ENCODE measurements around the gene BCKDHB. TPM values are rescaled to one million over a fixed set of nuclear protein-coding genes. Genes with fewer than 3 reads are reported as not detected.

BCKDHB gene
- total RNA-seq, 1 experiment from 2014 or later: 16.4 TPM

GRCh38 chr6:80210618-80211017, 104.1 kb downstream of the BCKDHB start:
- DNase-seq (ENCODE audit: low read depth, low spot score): no peak

GRCh38 chr6:80211286-80211685, 104.8 kb downstream of the BCKDHB start:
- in situ Hi-C loops (cut with HindIII; ENCODE audit: low pct_unique_long_range_greater_than_20kb, low sequenced_read_pairs): no loop called here
- POLR2A ChIA-PET: no interaction called here
- intact Hi-C loops (cut with micrococcal nuclease; ENCODE audit: unreplicated experiment): no loop called here

More at GRCh38 chr6:80210618-80211017, 104.1 kb downstream of the BCKDHB start:
- no peaks in the 10 kb centered on the region for H3K9me3 ChIP-seq (ENCODE audit: control insufficient read depth, insufficient read depth, low read depth, low read length)
- no peak overlapping the region for H3K27ac ChIP-seq (ENCODE audit: low read length)
- intact Hi-C loops (cut with micrococcal nuclease; ENCODE audit: unreplicated experiment): no loop called here
- POLR2A ChIA-PET: no interaction called here
- TF ChIP-seq REST (IDR thresholded peaks at IDR 0.05; ENCODE audit: insufficient read depth in 1 of 2, low read depth in 2 of 2, low read length in 1 of 2): no peak
- TF ChIP-seq CTCF (IDR thresholded peaks at IDR 0.05): no peak
- no peak for TF ChIP-seq SIN3A (IDR thresholded peaks at IDR 0.05; ENCODE audit: borderline replicate concordance, insufficient read depth, low read depth, low read length)
- no peak for TF ChIP-seq TCF7L2 (IDR thresholded peaks at IDR 0.05; ENCODE audit: low read depth, low read length)
- TF ChIP-seq POLR2AphosphoS5 (IDR thresholded peaks at IDR 0.05; ENCODE audit: low read depth, low read length): no peak
- ATAC-seq: no peak
- BruUV-seq (replicated peaks): no TSS peak
- no peaks in the 10 kb centered on the region for H3K4me1 ChIP-seq (ENCODE audit: control insufficient read depth, insufficient read depth, low read length)
- CTCF ChIA-PET: no interaction called here
- no peak overlapping the region for H3K4me3 ChIP-seq (ENCODE audit: low read depth in 2 of 2, low read length in 2 of 2)
- in situ Hi-C loops (cut with HindIII; ENCODE audit: low pct_unique_long_range_greater_than_20kb, low sequenced_read_pairs): no loop called here
- H3K27me3 ChIP-seq (ENCODE audit: control insufficient read depth, insufficient read depth, low read length): no peaks in the 10 kb centered on the region
- no peaks in the 10 kb centered on the region for H3K36me3 ChIP-seq (ENCODE audit: control insufficient read depth, insufficient read depth, low read length)

More at GRCh38 chr6:80211286-80211685, 104.8 kb downstream of the BCKDHB start:
- Histone ChIP-seq H3K4me3 (ENCODE audit: low read depth in 2 of 2, low read length in 2 of 2) (no peak overlapping the region), H3K27me3 (ENCODE audit: control insufficient read depth, insufficient read depth, low read length) (no peaks in the 10 kb centered on the region), H3K36me3 (ENCODE audit: control insufficient read depth, insufficient read depth, low read length) (no peaks in the 10 kb centered on the region), H3K9me3 (ENCODE audit: control insufficient read depth, insufficient read depth, low read depth, low read length) (no peaks in the 10 kb centered on the region), H3K27ac (ENCODE audit: low read length) (no peak overlapping the region), H3K4me1 (ENCODE audit: control insufficient read depth, insufficient read depth, low read length) (no peaks in the 10 kb centered on the region)
- no TSS peak for BruUV-seq (replicated peaks)
- DNase-seq (ENCODE audit: low read depth, low spot score) (no peak), ATAC-seq (no peak)
- CTCF ChIA-PET: no interaction called here
- TF ChIP-seq POLR2AphosphoS5 (IDR thresholded peaks at IDR 0.05; ENCODE audit: low read depth, low read length) (no peak), REST (IDR thresholded peaks at IDR 0.05; ENCODE audit: insufficient read depth in 1 of 2, low read depth in 2 of 2, low read length in 1 of 2) (no peak), TCF7L2 (IDR thresholded peaks at IDR 0.05; ENCODE audit: low read depth, low read length) (no peak), CTCF (IDR thresholded peaks at IDR 0.05) (no peak), SIN3A (IDR thresholded peaks at IDR 0.05; ENCODE audit: borderline replicate concordance, insufficient read depth, low read depth, low read length) (no peak)
